Activated CD8-positive, alpha-beta memory T cell treated with anti-CD3 and anti-CD28 coated beads for 1 hour (primary cell): ENCODE results near the gene CMTM8.
"Not testable (repeated sequence)": the region's sequence is repeated elsewhere in the genome, so short reads cannot be mapped to it uniquely, and the experiment has no call there.

ENCODE experiments used
- DNase-seq, 2 donors: peaks; one replicate each; pipeline ENCODE4 v3.0.0-alpha.2; 2020; ENCODE audit warnings: low read depth in 1 of 2; ENCODE audit errors: extremely low read depth in 1 of 2

The CMTM8 gene

GRCh38 chr3:32374788-32375595, 136.5 kb downstream of the CMTM8 start:
- peak; percentile 20 to 40 for DNase-seq

- DNase-seq: no peak
Measured at GRCh38 chr3:32375596-32375930, 137.1 kb downstream of the CMTM8 start.

GRCh38 chr3:32376115-32376514, 137.6 kb downstream of the CMTM8 start:
- no peak for DNase-seq

DNA sequence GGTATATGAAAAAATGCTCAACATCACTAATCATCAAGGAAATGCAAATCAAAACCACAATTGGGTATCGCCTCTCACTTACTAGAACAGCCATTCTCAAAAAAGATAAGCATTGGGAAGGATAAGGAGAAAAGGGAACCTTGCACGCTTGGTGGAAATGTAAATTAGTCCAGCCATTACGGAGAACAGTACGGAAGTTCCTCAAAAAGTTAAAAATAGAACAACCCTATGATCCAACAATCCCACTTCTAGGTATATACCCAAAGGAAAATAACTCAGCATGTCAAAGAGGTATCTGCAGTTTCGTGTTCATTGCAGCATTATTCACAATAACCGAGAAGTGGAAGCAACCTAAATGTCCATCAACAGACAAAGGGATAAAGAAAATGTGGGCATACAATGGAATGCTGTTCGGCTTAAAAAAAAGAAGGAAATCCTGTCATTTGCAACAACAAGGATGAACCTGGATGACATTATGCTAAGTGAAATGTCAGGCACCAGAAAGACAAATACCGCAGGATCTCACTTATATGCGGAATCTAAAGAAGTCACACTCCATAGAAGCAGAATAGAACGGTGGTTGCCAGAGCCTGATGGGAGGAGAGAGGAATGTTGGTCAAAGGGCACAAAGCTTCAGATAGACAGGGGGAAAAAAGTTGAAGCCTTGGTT, 141.5 kb downstream of the CMTM8 start:
- DNase-seq: no peak

GRCh38 chr3:32381922-32382321, 143.4 kb downstream of the CMTM8 start:
- no peak for DNase-seq

GRCh38 chr3:32383136-32383711, 144.7 kb downstream of the CMTM8 start:
- no peak for DNase-seq

DNA sequence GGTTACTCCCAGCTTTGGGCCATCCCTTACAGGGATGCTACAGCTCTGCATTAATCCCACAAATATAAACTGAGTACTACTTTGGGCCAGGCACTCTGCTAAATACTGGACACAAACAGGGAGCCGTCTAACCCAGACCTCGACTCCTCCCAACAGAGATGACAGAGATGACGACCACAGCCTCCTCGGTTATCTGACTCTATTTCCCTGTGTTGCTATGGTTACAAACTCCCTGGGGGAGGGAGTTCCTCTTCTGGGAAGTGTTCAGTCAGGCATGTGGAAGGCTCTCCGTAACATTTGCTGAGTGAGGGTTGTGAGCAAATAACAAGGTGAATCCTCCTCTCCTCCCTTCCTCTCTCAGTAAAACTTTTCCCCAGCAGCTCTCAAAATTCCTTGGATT, 146.5 kb downstream of the CMTM8 start:
- DNase-seq: no peak

- DNase-seq: no peak
Measured at GRCh38 chr3:32387512-32387911, 149.0 kb downstream of the CMTM8 start.

DNA sequence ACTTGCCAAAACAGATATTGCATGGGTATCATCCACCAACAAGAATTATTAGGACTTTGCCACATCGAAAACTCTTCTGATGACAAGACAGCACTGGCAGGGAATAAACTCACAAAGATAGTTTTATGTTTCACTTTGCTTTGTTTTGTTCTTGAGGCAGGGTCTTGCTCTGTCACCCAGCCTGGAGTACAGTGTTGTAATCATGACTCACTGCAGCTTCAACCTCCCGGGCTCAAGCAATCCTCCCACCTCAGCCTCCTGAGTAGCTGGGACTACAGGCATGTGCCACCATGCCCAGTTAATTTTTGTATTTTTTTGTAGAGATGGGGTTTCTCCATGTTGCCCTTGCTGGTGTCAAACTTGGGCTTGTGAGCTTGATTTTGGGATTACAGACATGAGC, 151.1 kb downstream of the CMTM8 start:
- not testable (repeated sequence) for DNase-seq

GRCh38 chr3:32391643-32392535, 153.4 kb downstream of the CMTM8 start, which contains the start of gene CMTM7:
TSS of gene CMTM7 (plus strand) at chr3:32391853. CDS start at chr3:32391907, 54 bp downstream.
- peak in 1 of 2 donors; percentile 25 for DNase-seq

GRCh38 chr3:32392536-32393302, 154.2 kb downstream of the CMTM8 start:
- DNase-seq: no peak

GRCh38 chr3:32395496-32395895, 157.0 kb downstream of the CMTM8 start:
- DNase-seq: no peak

DNA sequence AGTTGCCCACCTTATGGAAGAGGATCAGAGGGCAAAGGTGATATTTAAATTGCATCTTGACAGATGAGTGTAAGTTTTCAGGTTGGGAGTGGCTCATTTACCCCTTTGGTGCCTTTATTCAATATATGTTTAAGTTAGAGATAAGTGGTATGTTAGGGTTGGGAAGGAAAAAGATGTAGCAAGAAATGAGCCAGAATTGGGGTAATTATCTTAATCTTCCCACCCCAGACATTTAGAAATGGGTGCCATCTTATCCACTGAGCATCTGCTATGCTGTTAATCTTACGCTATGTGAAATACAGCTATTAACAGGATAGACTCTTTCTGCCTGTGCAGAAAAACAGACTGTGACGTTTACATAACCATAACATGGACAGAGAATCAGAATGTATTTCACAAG, 159.5 kb downstream of the CMTM8 start:
- no peak for DNase-seq

DNA sequence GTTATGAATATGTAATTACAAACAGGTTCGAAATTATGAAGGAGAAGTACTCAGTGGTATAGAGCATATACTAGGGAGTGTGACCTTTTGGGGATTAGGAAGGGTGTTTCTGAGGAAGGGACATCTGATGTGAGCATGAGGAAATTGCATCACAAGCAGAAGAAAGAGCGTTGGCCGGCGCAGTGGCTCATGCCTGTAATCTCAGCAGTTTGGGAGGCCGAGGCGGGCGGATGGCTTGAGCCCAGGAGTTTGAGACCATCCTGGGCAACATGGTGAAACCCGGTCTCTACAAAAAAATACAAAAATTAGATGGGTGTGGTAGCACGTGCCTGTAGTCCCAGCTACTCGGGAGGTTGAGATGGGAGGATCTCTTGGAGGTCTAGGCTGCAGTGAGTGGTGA, 160.1 kb downstream of the CMTM8 start:
- DNase-seq: no peak

- no peak for DNase-seq
Measured at GRCh38 chr3:32399030-32399620, 160.6 kb downstream of the CMTM8 start.

DNA sequence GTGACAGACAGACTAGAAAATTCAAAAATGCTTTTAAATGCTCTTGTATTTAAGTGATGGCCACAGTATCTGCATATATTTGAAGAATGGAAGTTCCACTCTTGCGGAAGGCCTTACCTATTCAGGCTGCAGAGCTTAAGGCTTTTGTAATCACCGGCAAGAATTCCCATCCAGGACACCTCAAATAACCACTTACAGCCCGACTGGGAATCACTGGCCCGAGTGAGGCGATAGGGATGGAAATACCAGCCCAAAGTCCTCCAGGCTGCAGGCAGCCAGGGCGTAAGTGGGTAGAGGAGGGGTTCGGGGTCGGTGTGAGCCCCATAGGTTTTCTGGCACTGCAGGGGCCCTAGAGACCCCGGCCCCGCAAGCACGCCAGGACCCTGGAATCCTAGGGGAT, 162.6 kb downstream of the CMTM8 start:
- no peak for DNase-seq

DNA sequence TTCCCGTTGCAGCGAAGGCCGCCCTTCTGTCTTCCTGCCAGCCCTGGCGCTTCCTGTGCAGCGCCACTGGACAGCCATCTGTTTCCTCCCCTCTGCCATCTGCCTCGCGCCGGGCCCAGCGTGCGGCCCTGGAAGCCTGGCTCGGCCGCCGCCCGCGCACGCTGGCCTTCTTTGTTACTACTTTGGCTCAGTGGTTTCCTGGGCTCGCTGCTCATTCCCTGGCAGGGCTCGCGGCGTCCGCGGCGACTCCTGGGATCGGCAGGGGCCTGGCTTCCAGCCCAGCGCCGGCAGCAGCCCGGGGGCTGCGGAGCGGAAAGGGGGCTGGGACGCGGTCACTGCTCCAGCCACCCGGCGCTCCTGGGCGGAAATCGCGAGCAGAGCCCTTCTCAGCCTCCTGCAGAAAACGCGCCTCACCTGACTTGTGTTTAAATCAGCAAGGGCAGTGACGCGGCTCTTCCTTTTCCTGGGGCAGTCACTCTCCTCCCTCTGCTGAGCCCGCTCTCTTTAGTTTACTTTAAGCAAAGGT, 163.1 kb downstream of the CMTM8 start:
- DNase-seq: peak in 1 of 2 donors; percentile 46

- DNase-seq: no peak
Measured at GRCh38 chr3:32403663-32404062, 165.2 kb downstream of the CMTM8 start.

DNA sequence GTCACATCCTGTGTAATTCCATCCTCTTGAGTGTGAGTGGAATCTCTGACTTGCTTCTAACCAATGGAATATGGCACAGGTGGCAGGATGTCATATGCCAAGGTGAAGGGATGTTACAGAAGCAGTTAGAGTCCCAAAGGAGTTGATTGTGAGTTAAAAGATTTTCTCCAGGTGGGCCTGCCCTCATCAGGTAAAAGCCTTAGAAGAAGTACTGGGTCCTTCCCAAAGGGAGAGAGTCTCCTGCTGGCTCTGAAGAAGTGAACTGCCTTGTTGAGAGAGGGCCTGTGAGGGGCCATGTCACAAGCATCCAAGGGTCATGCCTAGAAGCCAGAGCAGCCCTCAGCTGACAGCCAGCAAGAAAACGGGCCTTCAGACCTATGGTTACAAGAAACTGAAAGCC, 166.2 kb downstream of the CMTM8 start:
- DNase-seq: no peak

DNA sequence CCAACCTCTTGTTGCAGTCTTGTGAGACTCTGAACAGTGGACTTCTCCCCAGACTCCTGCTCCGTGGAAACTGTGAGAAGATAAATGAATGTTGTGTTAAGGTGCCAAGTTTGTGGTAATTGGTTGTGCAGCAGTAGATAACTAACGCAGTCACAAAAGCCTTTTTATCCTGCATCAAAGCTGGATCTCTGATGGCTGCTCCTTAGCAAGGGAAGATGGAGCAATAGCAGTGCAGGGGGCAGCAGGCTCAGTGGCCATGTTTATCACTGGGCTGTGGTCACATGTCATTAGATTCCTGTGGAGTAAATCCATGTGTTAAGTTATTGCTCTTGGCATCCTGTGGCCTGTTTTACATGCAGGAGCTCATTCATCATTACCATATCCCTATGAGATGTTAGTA, 166.7 kb downstream of the CMTM8 start:
- DNase-seq: no peak
